ENCODE measurements around the gene C1orf94.

Gene C1orf94, protein sequence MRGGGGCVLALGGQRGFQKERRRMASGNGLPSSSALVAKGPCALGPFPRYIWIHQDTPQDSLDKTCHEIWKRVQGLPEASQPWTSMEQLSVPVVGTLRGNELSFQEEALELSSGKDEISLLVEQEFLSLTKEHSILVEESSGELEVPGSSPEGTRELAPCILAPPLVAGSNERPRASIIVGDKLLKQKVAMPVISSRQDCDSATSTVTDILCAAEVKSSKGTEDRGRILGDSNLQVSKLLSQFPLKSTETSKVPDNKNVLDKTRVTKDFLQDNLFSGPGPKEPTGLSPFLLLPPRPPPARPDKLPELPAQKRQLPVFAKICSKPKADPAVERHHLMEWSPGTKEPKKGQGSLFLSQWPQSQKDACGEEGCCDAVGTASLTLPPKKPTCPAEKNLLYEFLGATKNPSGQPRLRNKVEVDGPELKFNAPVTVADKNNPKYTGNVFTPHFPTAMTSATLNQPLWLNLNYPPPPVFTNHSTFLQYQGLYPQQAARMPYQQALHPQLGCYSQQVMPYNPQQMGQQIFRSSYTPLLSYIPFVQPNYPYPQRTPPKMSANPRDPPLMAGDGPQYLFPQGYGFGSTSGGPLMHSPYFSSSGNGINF

DNA sequence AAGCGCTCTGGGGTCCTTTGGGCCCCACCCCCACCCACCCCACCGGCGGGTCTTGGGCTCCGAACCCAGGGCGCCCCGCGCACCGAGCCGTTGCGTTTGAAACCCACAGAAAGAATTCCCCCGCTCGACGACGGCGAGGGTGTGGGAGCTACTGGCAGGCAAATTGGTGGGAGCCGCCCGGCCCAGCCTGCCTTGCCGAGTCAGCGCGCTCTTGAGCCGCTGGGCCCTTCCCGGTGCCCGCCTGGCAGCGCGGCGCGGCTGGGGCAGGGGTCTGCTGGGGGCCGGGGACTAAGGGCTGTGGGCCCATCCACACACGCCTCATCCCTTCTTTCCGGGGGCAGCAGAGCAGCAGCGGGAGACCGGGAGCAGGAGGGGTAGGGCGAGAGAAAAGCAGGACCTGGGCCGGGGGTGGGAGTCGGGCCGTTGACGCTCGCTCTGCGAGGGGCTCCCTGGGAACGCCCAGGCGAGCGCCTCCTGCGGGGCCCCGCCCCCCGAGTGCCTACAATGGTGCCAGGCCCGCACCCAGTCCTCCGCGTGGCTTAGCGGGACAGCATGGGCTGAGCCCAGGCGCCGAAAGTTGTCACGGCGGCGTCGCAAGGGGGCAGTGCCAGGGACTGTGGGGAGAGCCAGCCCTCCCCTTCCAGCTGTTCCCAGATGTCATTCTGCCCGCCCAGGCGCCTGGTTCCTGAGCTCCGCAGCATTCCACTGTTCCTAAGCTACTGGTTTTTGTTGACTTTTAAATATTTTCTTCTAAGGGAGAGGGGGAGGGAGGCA lies at the start of gene C1orf94:
Gene C1orf94, plus strand, starts transcription at position 78 of the 774 bp plus-strand sequence. CDS start 883 bp downstream, outside the sequence.
- Histone ChIP-seq H3K27ac (ENCODE audit: low read depth, low read length) (no peak within 1 kb of the TSS), H3K27me3 (ENCODE audit: control insufficient read depth, insufficient read depth, low read length) (peaks cover 7% of the 10 kb centered on the region), H3K4me1 (ENCODE audit: control insufficient read depth, insufficient read depth, low read length) (no peaks in the 10 kb centered on the region), H3K4me3 (ENCODE audit: low read length) (no peak within 1 kb of the TSS), H3K36me3 (ENCODE audit: control insufficient read depth, insufficient read depth, low read length) (no peaks in the 10 kb centered on the region), H3K9ac (ENCODE audit: low read length) (no peak within 1 kb of the TSS)

DNA sequence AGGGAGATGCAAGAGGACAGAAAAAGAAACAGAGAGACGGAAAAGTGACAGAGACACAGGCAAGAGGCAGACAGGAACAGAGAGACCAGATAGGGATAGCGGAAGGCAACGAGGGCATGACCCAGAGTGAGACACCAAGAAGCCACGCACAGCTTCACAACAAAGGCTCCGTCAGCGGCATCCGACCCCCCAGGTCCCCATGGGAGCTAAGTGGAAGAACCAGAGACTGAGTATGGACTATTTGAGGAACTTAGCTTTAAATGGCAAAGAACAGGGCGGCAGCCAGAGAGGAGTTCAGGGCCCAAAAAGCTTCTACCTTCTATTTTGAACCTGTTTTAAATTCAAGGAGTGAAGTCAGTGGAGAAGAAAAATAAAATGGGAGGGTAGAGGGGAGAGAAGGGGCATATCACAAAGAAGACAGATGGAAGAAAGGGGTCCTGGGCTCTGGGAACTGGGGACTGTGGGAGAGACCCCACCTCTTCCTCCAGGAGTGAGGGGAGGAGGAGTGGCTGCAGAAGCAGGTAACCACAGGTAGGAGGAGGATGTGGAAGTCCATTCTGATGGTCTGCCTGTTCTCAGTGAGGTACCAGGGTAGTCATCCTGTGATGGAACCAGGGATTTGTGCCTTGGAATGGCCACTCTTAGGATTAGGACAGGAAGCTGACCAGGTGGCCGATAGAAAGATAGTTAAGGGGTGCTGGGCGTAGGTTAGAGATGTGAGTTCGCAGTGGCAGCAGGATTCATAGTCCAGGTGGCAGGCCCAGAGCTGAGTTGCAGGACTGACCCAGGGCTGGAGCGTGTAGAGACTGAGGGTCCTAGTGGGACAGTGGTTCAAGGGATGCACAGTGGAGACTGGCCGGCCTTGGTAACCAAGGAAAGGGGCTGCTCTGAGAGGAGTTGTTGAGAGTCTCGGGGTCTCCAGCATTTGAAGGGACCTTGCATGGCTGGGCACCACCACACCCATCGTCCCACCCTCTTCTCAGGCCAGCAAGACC lies 49.4 kb upstream of the C1orf94 start:
- Histone ChIP-seq H3K27me3 (ENCODE audit: control insufficient read depth, insufficient read depth, low read length) (no peaks in the 10 kb centered on the region), H3K36me3 (ENCODE audit: control insufficient read depth, insufficient read depth, low read length) (no peaks in the 10 kb centered on the region), H3K9ac (ENCODE audit: low read length) (no peak overlapping the region)

DNA sequence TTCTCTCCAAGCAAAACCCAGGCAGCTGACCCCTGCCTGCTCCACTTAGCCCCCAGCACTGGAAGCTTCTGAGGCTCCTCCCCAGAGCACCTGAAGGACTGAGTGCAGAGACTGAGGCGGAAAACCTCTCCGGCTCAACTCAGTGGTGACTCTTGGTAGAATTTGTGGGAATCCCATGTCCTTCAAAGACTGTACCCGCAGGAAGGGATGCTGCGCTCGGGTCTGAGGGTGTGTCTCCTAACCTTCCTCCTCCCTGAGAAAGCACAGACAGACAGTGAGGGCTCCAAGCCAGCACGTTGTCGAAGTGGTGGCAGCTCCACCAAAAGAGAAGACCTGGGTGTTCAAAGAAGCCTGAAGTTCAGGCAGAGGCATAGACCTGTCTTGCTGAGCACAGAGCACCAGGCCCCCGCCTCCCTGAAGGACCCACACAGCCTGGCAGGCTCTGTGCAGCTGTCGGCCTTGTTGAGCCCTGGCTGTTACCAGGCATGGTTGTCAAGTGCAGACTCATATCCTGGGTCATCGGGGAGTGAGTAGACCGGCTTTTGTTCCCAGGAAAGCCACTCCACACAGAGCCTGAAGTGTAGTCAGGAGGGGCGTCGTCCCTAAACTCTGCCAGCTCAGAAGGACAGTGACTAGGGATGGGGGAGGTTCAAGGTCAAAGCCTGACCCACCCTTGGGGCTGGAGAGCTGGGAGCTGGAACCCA lies 48.4 kb upstream of the C1orf94 start:
- H3K27me3 ChIP-seq (ENCODE audit: control insufficient read depth, insufficient read depth, low read length), result no peaks in the 10 kb centered on the region
- H3K27ac ChIP-seq (ENCODE audit: low read depth, low read length), result no peak overlapping the region
- H3K4me1 ChIP-seq (ENCODE audit: control insufficient read depth, insufficient read depth, low read length), result no peaks in the 10 kb centered on the region
- H3K36me3 ChIP-seq (ENCODE audit: control insufficient read depth, insufficient read depth, low read length), result no peaks in the 10 kb centered on the region
- H3K9ac ChIP-seq (ENCODE audit: low read length), result no peak overlapping the region
- H3K4me3 ChIP-seq (ENCODE audit: low read length), result no peak overlapping the region

More for the DNA sequence above, 49.4 kb upstream of the C1orf94 start:
- Histone ChIP-seq H3K4me3 (ENCODE audit: low read length) (no peak overlapping the region), H3K27ac (ENCODE audit: low read depth, low read length) (no peak overlapping the region), H3K4me1 (ENCODE audit: control insufficient read depth, insufficient read depth, low read length) (no peaks in the 10 kb centered on the region)

DNA sequence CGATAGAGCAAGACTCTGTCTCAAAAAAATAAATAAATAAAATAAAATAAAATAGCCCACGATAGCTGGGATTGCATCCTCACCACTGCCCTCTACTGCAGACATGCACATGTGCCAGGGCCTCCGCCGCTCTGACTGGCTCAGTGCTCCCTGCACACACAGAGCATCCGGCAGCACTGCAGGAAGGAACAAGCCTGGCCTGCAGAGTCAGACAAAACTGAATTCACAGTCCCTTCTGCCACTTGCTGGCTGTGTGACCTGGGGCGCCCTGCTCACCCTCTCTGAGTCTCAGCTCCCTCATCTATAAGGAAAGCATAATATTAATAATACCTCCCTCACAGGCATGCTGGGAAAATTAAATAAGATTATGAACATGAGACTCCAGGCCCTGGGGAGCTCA lies 47.1 kb upstream of the C1orf94 start:
- Histone ChIP-seq H3K27ac (ENCODE audit: low read depth, low read length) (no peak overlapping the region), H3K4me3 (ENCODE audit: low read length) (no peak overlapping the region), H3K27me3 (ENCODE audit: control insufficient read depth, insufficient read depth, low read length) (no peaks in the 10 kb centered on the region), H3K4me1 (ENCODE audit: control insufficient read depth, insufficient read depth, low read length) (no peaks in the 10 kb centered on the region), H3K9ac (ENCODE audit: low read length) (no peak overlapping the region), H3K36me3 (ENCODE audit: control insufficient read depth, insufficient read depth, low read length) (no peaks in the 10 kb centered on the region)

DNA sequence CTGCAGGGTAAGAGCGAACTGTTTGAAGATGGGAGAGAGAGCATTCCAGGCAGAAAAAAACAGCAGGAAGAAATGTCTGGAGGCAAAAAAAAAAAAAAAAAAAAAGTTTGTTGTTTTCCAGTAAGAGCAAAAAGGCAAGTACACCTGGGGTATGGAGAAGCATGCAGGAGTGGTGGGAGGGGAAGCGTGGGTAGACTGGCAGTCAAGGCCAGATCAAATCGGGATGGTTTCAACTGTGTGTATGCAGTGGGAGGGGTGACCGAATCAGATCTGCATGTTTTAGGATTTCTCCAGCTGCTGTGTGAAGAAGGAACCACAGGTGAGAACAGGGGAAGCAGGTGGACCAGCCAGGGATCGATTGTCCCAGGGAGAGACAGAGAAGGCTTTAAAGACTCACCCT lies 46.4 kb upstream of the C1orf94 start:
- H3K27me3 ChIP-seq (ENCODE audit: control insufficient read depth, insufficient read depth, low read length), result no peaks in the 10 kb centered on the region
- H3K27ac ChIP-seq (ENCODE audit: low read depth, low read length), result no peak overlapping the region
- no peaks in the 10 kb centered on the region for H3K4me1 ChIP-seq (ENCODE audit: control insufficient read depth, insufficient read depth, low read length)
- H3K4me3 ChIP-seq (ENCODE audit: low read length), result no peak overlapping the region
- H3K9ac ChIP-seq (ENCODE audit: low read length), result no peak overlapping the region
- no peaks in the 10 kb centered on the region for H3K36me3 ChIP-seq (ENCODE audit: control insufficient read depth, insufficient read depth, low read length)

DNA sequence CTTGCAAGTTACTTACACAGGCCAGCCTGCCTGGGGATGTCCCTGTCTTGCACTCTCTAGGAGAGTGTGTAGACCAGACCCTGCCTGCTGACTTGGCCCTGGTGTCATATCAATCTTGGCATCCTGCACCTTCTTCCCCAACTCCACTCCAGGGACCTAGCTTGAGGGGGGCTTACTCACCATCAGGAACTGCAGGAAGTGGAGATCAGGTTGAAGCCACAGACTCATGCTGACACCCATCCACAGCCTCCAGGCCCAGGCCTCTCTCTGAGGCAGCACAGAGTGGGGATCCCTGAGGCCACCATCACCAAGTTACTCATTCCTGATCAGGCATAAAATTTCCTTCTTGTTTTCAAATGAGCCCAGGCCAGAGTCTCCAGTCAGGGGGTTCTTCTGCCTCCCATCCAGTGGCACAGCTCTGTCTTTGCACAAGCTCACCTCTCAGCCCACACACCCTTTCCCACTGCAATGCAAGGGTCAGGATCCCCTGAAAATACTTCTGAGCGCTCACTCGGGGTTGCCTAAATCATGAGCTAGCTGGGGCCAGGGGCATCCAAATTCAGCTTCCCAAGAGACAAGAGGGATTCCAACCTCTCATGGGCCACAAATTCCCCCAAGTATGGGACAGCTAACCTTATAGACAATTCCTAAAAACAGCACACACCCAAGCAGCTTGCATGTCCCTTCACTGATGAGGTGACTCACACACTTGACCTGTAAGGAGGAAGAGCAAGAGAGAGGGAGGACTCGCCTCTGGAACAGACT lies 45.1 kb upstream of the C1orf94 start:
- Histone ChIP-seq H3K9ac (ENCODE audit: low read length) (no peak overlapping the region), H3K27me3 (ENCODE audit: control insufficient read depth, insufficient read depth, low read length) (no peaks in the 10 kb centered on the region), H3K4me3 (ENCODE audit: low read length) (no peak overlapping the region), H3K4me1 (ENCODE audit: control insufficient read depth, insufficient read depth, low read length) (no peaks in the 10 kb centered on the region), H3K36me3 (ENCODE audit: control insufficient read depth, insufficient read depth, low read length) (no peaks in the 10 kb centered on the region), H3K27ac (ENCODE audit: low read depth, low read length) (no peak overlapping the region)

DNA sequence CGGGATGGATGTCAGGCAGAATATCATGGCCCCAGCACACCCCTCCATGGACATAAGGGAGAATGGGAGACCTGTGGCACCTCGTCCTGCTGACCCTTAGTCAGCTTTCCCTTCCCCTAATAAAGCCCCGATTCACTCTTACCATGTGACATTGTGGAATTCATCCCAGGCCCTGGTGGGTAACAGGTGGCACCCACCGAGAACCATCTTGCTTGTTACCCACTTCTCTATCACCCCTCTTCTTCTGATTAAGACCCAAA lies 44.6 kb upstream of the C1orf94 start:
- H3K9ac ChIP-seq (ENCODE audit: low read length), result no peak overlapping the region
- no peaks in the 10 kb centered on the region for H3K27me3 ChIP-seq (ENCODE audit: control insufficient read depth, insufficient read depth, low read length)
- no peaks in the 10 kb centered on the region for H3K36me3 ChIP-seq (ENCODE audit: control insufficient read depth, insufficient read depth, low read length)
- H3K4me3 ChIP-seq (ENCODE audit: low read length), result no peak overlapping the region
- H3K27ac ChIP-seq (ENCODE audit: low read depth, low read length), result no peak overlapping the region
- no peaks in the 10 kb centered on the region for H3K4me1 ChIP-seq (ENCODE audit: control insufficient read depth, insufficient read depth, low read length)

DNA sequence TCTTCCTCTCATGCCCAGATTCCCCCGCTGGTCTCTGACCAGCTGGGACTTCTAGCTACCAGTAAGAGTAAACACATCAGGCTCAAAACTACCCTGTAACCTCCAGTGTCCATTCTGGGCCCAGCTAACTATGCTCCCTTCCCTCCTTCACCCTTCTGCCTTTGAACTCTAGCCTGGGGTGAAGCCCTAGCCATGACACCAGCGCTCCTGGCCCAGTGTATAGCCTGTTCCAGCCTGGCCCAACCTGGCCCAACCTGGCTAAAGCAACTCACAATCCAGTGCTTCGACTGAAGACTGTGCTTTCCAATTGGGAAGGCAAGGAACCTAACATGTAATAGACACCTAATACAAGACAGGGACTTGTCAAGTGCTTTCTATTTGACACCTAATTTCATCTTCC lies 39.3 kb upstream of the C1orf94 start:
- no peak overlapping the region for H3K9ac ChIP-seq (ENCODE audit: low read length)
- no peak overlapping the region for H3K27ac ChIP-seq (ENCODE audit: low read depth, low read length)
- no peak overlapping the region for H3K4me3 ChIP-seq (ENCODE audit: low read length)
- no peaks in the 10 kb centered on the region for H3K4me1 ChIP-seq (ENCODE audit: control insufficient read depth, insufficient read depth, low read length)
- no peaks in the 10 kb centered on the region for H3K36me3 ChIP-seq (ENCODE audit: control insufficient read depth, insufficient read depth, low read length)
- H3K27me3 ChIP-seq (ENCODE audit: control insufficient read depth, insufficient read depth, low read length), result no peaks in the 10 kb centered on the region

DNA sequence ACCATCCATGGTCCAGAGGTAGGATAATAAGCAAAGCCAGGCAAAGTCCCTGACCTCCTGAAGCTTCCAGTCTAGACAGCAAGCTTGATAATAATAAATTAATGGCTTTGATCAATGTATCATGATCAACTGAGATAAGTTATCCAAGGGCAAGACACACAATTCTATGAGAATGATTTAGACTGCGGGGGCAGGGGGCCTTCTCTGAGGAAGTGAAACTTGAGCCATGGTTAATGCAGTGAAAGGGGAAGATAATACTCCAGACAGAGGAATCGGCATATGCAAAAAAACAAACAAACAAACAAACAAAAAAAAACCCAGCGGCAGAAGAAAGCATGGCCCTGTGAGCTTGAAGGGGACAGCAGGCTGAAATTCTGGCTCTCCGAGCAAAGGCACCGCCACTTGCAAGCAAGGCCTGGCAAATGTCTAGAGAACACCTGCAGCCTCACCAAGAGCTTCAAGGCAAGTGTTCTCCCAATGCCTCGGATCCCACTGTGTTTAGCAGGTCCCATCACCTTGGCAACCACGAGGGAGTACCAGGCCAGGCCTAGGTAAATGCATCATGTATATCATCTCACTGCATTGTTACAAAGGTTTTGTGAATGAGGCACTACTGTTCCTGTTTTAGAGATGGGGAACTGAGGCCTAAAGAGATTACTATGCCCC lies 36.6 kb upstream of the C1orf94 start:
- Histone ChIP-seq H3K4me3 (ENCODE audit: low read length) (no peak overlapping the region), H3K4me1 (ENCODE audit: control insufficient read depth, insufficient read depth, low read length) (no peaks in the 10 kb centered on the region), H3K27ac (ENCODE audit: low read depth, low read length) (no peak overlapping the region), H3K9ac (ENCODE audit: low read length) (no peak overlapping the region), H3K27me3 (ENCODE audit: control insufficient read depth, insufficient read depth, low read length) (no peaks in the 10 kb centered on the region), H3K36me3 (ENCODE audit: control insufficient read depth, insufficient read depth, low read length) (no peaks in the 10 kb centered on the region)

DNA sequence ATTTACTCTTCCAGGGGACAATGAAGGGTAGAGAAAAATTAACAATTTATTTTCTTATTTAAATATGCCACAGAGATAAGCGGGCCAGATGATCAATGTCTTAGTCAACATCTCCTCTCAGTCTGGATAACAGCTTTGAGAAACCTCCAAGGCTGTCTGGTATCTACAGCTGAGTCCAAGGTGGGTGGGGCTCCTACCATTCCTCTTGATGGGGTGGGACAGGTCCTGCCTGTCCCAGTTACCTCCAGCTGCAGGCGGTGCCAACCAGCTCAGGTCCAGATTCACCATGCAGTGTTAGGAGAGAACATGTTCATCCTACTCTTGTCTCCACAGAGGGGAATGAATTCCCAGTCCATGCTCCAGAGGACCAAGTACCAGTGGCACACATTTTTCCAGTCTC lies 32.7 kb upstream of the C1orf94 start:
- Histone ChIP-seq H3K36me3 (ENCODE audit: control insufficient read depth, insufficient read depth, low read length) (no peaks in the 10 kb centered on the region), H3K4me1 (ENCODE audit: control insufficient read depth, insufficient read depth, low read length) (no peaks in the 10 kb centered on the region), H3K27me3 (ENCODE audit: control insufficient read depth, insufficient read depth, low read length) (no peaks in the 10 kb centered on the region), H3K4me3 (ENCODE audit: low read length) (no peak overlapping the region), H3K9ac (ENCODE audit: low read length) (no peak overlapping the region), H3K27ac (ENCODE audit: low read depth, low read length) (no peak overlapping the region)

DNA sequence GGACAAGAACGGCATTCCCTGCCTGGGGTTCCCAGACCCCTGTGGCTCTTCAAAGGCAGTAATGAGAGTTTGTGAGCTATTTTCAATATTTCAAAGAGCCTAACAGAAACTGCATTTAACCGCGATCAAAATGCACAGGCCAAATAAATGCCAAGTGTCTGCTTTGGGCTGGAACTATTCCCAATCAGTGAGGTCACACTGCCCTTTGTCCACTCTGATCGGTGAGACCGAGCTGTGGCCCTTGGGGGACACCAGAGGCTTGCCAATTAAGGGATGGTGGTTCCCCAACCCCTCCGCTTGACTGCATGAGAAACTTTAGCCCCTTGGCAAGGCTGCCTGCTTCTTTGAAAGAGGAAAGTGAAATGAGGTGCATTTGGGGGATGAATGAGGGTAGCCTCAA lies 31.9 kb upstream of the C1orf94 start:
- Histone ChIP-seq H3K27me3 (ENCODE audit: control insufficient read depth, insufficient read depth, low read length) (no peaks in the 10 kb centered on the region), H3K4me3 (ENCODE audit: low read length) (no peak overlapping the region)

More for the DNA sequence above, 31.9 kb upstream of the C1orf94 start:
- H3K36me3 ChIP-seq (ENCODE audit: control insufficient read depth, insufficient read depth, low read length), result no peaks in the 10 kb centered on the region
- H3K27ac ChIP-seq (ENCODE audit: low read depth, low read length), result no peak overlapping the region
- no peak overlapping the region for H3K9ac ChIP-seq (ENCODE audit: low read length)
- no peaks in the 10 kb centered on the region for H3K4me1 ChIP-seq (ENCODE audit: control insufficient read depth, insufficient read depth, low read length)

All from rectal smooth muscle tissue (tissue), 1 donor.